H1 (cell line): Measurements from ENCODE around the gene ZNF786. TPM values are rescaled to one million over a fixed set of nuclear protein-coding genes. Genes with fewer than 3 reads are reported as not detected.

Source experiments
- CTCF ChIA-PET: fragments of 300-600 bp; sonication (Branson Sonifier 250); formaldehyde crosslinking; loops from one replicate; lab custom pipeline; 2021; ENCODE audit not compliant: partially characterized antibody; lab: Charles Lee
- POLR2A ChIA-PET: fragments of 300-600 bp; sonication (Branson Sonifier 250); formaldehyde crosslinking; loops from one replicate; lab custom pipeline; 2021; ENCODE audit warnings: inconsistent platforms; ENCODE audit not compliant: partially characterized antibody; lab: Charles Lee
- DNase-seq, 2 experiments: peaks; one replicate each; pipeline versions ENCODE4 v3.0.0 to v3.0.0-alpha.2; 2010 to 2022; ENCODE audit warnings: low spot score in 2 of 2, low read depth in 1 of 2, mixed read lengths in 1 of 2
- FAIRE-seq: peaks from 2 replicates; lab custom pipeline; 2011; peaks lifted over from hg19 to GRCh38; lab: Jason Lieb, UNC
- H2AFZ ChIP-seq: 2 replicates; pipeline ENCODE4 v1.8.1; 2012; ENCODE audit warnings: low read length, inconsistent platforms
- H2AK5ac ChIP-seq: 2 replicates; pipeline ENCODE4 v1.6.1; 2013; ENCODE audit warnings: low read depth, low read length
- H2BK120ac ChIP-seq: replicated peaks from 2 replicates; pipeline ENCODE3; 2013; ENCODE audit warnings: low read depth, low read length, inconsistent platforms
- H2BK12ac ChIP-seq: 2 replicates; pipeline ENCODE4 v1.6.1; 2013; ENCODE audit warnings: low read depth, low read length
- H2BK15ac ChIP-seq: 2 replicates; pipeline ENCODE4 v1.6.1; 2013; ENCODE audit warnings: low read length
- H2BK20ac ChIP-seq: 2 replicates; pipeline ENCODE4 v1.6.1; 2013; ENCODE audit warnings: low read length
- H2BK5ac ChIP-seq: 2 replicates; pipeline ENCODE4 v1.6.1; 2013; ENCODE audit warnings: low read depth, low read length
- H3K14ac ChIP-seq: 2 replicates; pipeline ENCODE4 v1.6.1; 2013; ENCODE audit warnings: inconsistent platforms; ENCODE audit not compliant: insufficient read length
- H3K18ac ChIP-seq: 2 replicates; pipeline ENCODE4 v1.6.1; 2013; ENCODE audit warnings: low read length; ENCODE audit errors: extremely low read depth
- H3K23ac ChIP-seq: 2 replicates; pipeline ENCODE4 v1.6.1; 2013; ENCODE audit warnings: inconsistent platforms; ENCODE audit not compliant: insufficient read length
- H3K23me2 ChIP-seq: 2 replicates; pipeline ENCODE4 v1.6.1; 2013; ENCODE audit warnings: low read depth, low read length
- H3K27ac ChIP-seq: 2 replicates; pipeline ENCODE4 v1.6.1; 2011; ENCODE audit warnings: low read depth, low read length, inconsistent platforms
- H3K27me3 ChIP-seq, 4 experiments: replicated peaks in 1 of 4; 1 replicate in 1 of 4; 2 replicates in 3 of 4; pipeline versions ENCODE4 v1.6.1 to v1.8.1; 2011 to 2013; ENCODE audit warnings: low read length in 3 of 4, mild to moderate bottlenecking in 3 of 4, inconsistent platforms in 2 of 4, mixed read lengths in 2 of 4, moderate library complexity in 1 of 4; ENCODE audit not compliant: control insufficient read depth in 3 of 4, insufficient read depth in 3 of 4; ENCODE audit errors: extremely low read depth in 1 of 4
- H3K36me3 ChIP-seq, 4 experiments: 2 replicates each; pipeline versions ENCODE4 v1.6.1 to v1.8.1; 2011 to 2013; ENCODE audit warnings: mild to moderate bottlenecking in 4 of 4, low read length in 3 of 4, moderate library complexity in 2 of 4, control low read depth in 1 of 4, inconsistent platforms in 1 of 4; ENCODE audit not compliant: insufficient read depth in 4 of 4, control insufficient read depth in 2 of 4
- H3K4ac ChIP-seq: replicated peaks from 2 replicates; pipeline ENCODE3; 2013; ENCODE audit warnings: low read length, low read depth, mixed read lengths, inconsistent platforms; ENCODE audit not compliant: insufficient read length
- H3K4me1 ChIP-seq, 4 experiments: replicated peaks in 1 of 4; 1 replicate in 1 of 4; 2 replicates in 3 of 4; pipeline versions ENCODE4 v1.6.1 to v1.8.1; 2011 to 2013; ENCODE audit warnings: low read length in 3 of 4, inconsistent platforms in 2 of 4, mixed read lengths in 1 of 4; ENCODE audit not compliant: insufficient read depth in 4 of 4, control insufficient read depth in 3 of 4
- H3K4me2 ChIP-seq, 2 experiments: 2 replicates each; pipeline versions ENCODE4 v1.6.1 to v1.8.1; 2011 to 2013; ENCODE audit warnings: low read depth in 2 of 2, low read length in 2 of 2, control low read depth in 1 of 2, inconsistent platforms in 1 of 2, mild to moderate bottlenecking in 1 of 2; ENCODE audit not compliant: insufficient read depth in 1 of 2
- H3K4me3 ChIP-seq, 4 experiments: fragments of 200-600, 300-600 bp in 1 of 4; sonication (generic), shearing (Covaris generic), sonication (Bioruptor Twin) in 1 of 4; 2 replicates each; pipeline versions ENCODE4 v1.5.1 to v1.8.1; 2011 to 2016; ENCODE audit warnings: low read length in 4 of 4, low read depth in 3 of 4, control low read depth in 2 of 4, inconsistent platforms in 2 of 4, mild to moderate bottlenecking in 2 of 4, mixed read lengths in 1 of 4, moderate library complexity in 1 of 4; ENCODE audit not compliant: insufficient read depth in 2 of 4; ENCODE audit errors: extremely low read depth in 1 of 4
- H3K56ac ChIP-seq: replicated peaks from 2 replicates; pipeline ENCODE3; 2013; ENCODE audit warnings: low read depth, mild to moderate bottlenecking, mixed read lengths, low read length, inconsistent platforms; ENCODE audit not compliant: insufficient read length
- H3K79me1 ChIP-seq: 2 replicates; pipeline ENCODE4 v1.6.1; 2013; ENCODE audit warnings: low read depth, low read length, control low read depth
- H3K79me2 ChIP-seq, 2 experiments: 2 replicates each; pipeline versions ENCODE4 v1.6.1 to v1.8.1; 2012 to 2013; ENCODE audit warnings: low read length in 2 of 2, mild to moderate bottlenecking in 2 of 2, inconsistent platforms in 1 of 2; ENCODE audit not compliant: insufficient read depth in 2 of 2, control insufficient read depth in 1 of 2
- H3K9ac ChIP-seq, 4 experiments: replicated peaks in 1 of 4; 1 replicate in 1 of 4; 2 replicates in 3 of 4; pipeline versions ENCODE4 v1.6.1 to v1.8.1; 2011 to 2013; ENCODE audit warnings: low read depth in 3 of 4, low read length in 3 of 4, control low read depth in 2 of 4, mild to moderate bottlenecking in 2 of 4, moderate library complexity in 2 of 4, inconsistent platforms in 1 of 4; ENCODE audit errors: extremely low read depth in 1 of 4
- H3K9me3 ChIP-seq, 2 experiments: 2 replicates each; pipeline versions ENCODE4 v1.6.1 to v1.8.1; 2012 to 2013; ENCODE audit warnings: mild to moderate bottlenecking in 2 of 2, moderate library complexity in 2 of 2, control low read depth in 1 of 2, inconsistent platforms in 1 of 2, low read depth in 1 of 2, low read length in 1 of 2, mixed read lengths in 1 of 2; ENCODE audit not compliant: insufficient read depth in 2 of 2
- H4K20me1 ChIP-seq, 2 experiments: replicated peaks in 1 of 2; 2 replicates each; pipeline versions ENCODE3 to v1.8.1; 2011 to 2013; ENCODE audit warnings: inconsistent platforms in 2 of 2, low read length in 2 of 2, mild to moderate bottlenecking in 1 of 2; ENCODE audit not compliant: insufficient read depth in 2 of 2, control insufficient read depth in 1 of 2
- H4K5ac ChIP-seq: 2 replicates; pipeline ENCODE4 v1.6.1; 2013; ENCODE audit warnings: low read length, low read depth, mixed read lengths, inconsistent platforms; ENCODE audit not compliant: insufficient read length
- H4K8ac ChIP-seq: 2 replicates; pipeline ENCODE4 v1.8.0; 2013; ENCODE audit warnings: mild to moderate bottlenecking, moderate library complexity, low read length, inconsistent platforms; ENCODE audit not compliant: insufficient read depth; ENCODE audit errors: extremely low read depth
- H4K91ac ChIP-seq: replicated peaks from 2 replicates; pipeline ENCODE3; 2013; ENCODE audit warnings: low read length, mixed read lengths, inconsistent platforms; ENCODE audit not compliant: insufficient read length
- ASH2L ChIP-seq: fragments of 200-600, 300-600 bp; sonication (generic); IDR thresholded peaks from one replicate; pipeline ENCODE4 v1.7.1; 2017; ENCODE audit warnings: low read length
- BCL11A ChIP-seq, 2 experiments: IDR thresholded peaks; one replicate each; pipeline ENCODE4 v1.6.1; 2011; ENCODE audit warnings: low read depth in 2 of 2, low read length in 2 of 2, mild to moderate bottlenecking in 2 of 2
- JUN ChIP-seq: IDR thresholded peaks from 2 replicates; pipeline ENCODE4 v1.6.1; 2011; ENCODE audit warnings: low read depth, mild to moderate bottlenecking, improper control_type of control experiment, low read length
- KDM5A ChIP-seq: fragments of 200-600 bp; IDR thresholded peaks from 2 replicates; pipeline ENCODE4 v1.7.1; 2012; ENCODE audit warnings: mild to moderate bottlenecking, low read length, inconsistent platforms, mixed read lengths
- NANOG ChIP-seq: IDR thresholded peaks from 2 replicates; pipeline ENCODE4 v1.6.1; 2011; ENCODE audit warnings: low read length, low read depth, mild to moderate bottlenecking, inconsistent platforms; ENCODE audit not compliant: insufficient read depth, poor library complexity, severe bottlenecking
- SAP30 ChIP-seq: fragments of 300-600 bp; sonication (generic); IDR thresholded peaks from 2 replicates; pipeline ENCODE4 v1.7.1; 2012; ENCODE audit warnings: low read length, moderate library complexity, mild to moderate bottlenecking, inconsistent platforms; ENCODE audit not compliant: insufficient read depth, insufficient replicate concordance
- SP2 ChIP-seq: IDR thresholded peaks from 2 replicates; pipeline ENCODE4 v1.6.1; 2012; ENCODE audit warnings: mild to moderate bottlenecking, low read length, inconsistent platforms
- SUZ12 ChIP-seq: fragments of 200-600 bp; sonication (generic); IDR thresholded peaks from 2 replicates; pipeline ENCODE4 v1.6.1; 2012; ENCODE audit warnings: mild to moderate bottlenecking, inconsistent platforms, low read length, moderate library complexity, mixed read lengths
- TBP ChIP-seq: IDR thresholded peaks from 2 replicates; pipeline ENCODE4 v1.6.1; 2011; ENCODE audit warnings: low read depth, low read length, improper control_type of control experiment
- WGBS, 2 experiments: shearing (Covaris generic) in 1 of 2; methylation state at CpG; one replicate each; pipeline versions ENCODE4 v1.1.6 to v1.1.7; 2013 to 2015; ENCODE audit warnings: low lambda C conversion rate in 2 of 2, mixed read lengths in 2 of 2, inconsistent platforms in 1 of 2, low coverage in 1 of 2, missing lambda C conversion rate in 1 of 2; ENCODE audit not compliant: insufficient replicate concordance in 2 of 2, insufficient coverage in 1 of 2, insufficient read length in 1 of 2; ENCODE audit errors: extremely low coverage in 1 of 2, missing lambda C conversion rate in 1 of 2; 5-methylcytosine and 5-hydroxymethylcytosine counted together
- polyA plus RNA-seq, 7 experiments: library from polyadenylated mRNA; depleted of rRNA in 3 of 7; stranded (reverse) in 5 of 7; unstranded in 2 of 7; fragments of >200 nt in 5 of 7; fragments of 200-250 nt in 2 of 7; gene quantifications; 1 replicate in 5 of 7; 2 replicates in 1 of 7; 4 replicates in 1 of 7; pipeline versions ENCODE4 v1.2.1 to v1.2.3, GENCODE V29; 2011 to 2013; ENCODE audit warnings: missing spikeins in 2 of 7, mixed read lengths in 2 of 7
- total RNA-seq: library from RNA; stranded (reverse); fragmentation: NEBNext Ultra II Directional; extraction: Animal tissue kit (Norgen Biotek cat#: 25700); gene quantifications from 2 replicates; pipeline ENCODE4 v1.2.1, GENCODE V29; 2021
- TF ChIP-seq, protein P1 (sequence below): IDR thresholded peaks from 2 replicates; pipeline ENCODE4 v1.6.1; 2012; ENCODE audit warnings: inconsistent platforms
- TF ChIP-seq, protein P2 (sequence below): IDR thresholded peaks from 2 replicates; pipeline ENCODE4 v1.6.1; 2012; ENCODE audit warnings: low read length, inconsistent platforms

The ZNF786 gene
- total and polyA plus RNA-seq, 2 of the 8 experiments (the other 6 are each of a cell fraction or from before 2014, with no cell fraction given) = 7.7 to 16.3 TPM

DNA sequence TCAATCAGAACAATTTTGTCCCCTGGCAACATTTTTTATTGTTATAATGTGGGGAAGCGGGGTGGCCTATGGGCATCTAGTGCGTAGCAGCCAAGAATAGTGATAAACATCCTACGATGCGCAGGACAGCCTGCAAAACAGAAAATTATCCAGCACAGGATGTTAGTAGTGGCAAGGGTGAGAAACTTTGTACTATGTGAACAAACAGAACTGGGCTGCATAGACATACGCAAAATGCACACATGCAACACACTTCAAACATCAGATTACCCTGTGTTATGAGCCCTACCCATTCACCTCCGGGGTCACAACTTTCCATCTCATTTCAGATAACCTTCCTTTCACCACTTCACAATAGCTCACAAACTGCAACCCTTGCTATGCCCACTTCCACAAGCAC is 3.1 kb downstream of the ZNF786 start:
- POLR2A ChIA-PET = interaction anchor here (1.3 to 2.2 kb wide), 3 partner anchors 14 to 49 kb away, joined by 4 to 9 read pairs (median 6); no protein-coding TSS in a partner anchor
- TF ChIP-seq SP2 = no peak
- TF ChIP-seq JUN = no peak
- no peak for TF ChIP-seq SAP30
- TF ChIP-seq KDM5A = no peak
- TF ChIP-seq TBP = no peak
- TF ChIP-seq NANOG = no peak
- TF ChIP-seq, protein P1, sequence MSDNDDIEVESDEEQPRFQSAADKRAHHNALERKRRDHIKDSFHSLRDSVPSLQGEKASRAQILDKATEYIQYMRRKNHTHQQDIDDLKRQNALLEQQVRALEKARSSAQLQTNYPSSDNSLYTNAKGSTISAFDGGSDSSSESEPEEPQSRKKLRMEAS = no peak
- TF ChIP-seq, protein P2, sequence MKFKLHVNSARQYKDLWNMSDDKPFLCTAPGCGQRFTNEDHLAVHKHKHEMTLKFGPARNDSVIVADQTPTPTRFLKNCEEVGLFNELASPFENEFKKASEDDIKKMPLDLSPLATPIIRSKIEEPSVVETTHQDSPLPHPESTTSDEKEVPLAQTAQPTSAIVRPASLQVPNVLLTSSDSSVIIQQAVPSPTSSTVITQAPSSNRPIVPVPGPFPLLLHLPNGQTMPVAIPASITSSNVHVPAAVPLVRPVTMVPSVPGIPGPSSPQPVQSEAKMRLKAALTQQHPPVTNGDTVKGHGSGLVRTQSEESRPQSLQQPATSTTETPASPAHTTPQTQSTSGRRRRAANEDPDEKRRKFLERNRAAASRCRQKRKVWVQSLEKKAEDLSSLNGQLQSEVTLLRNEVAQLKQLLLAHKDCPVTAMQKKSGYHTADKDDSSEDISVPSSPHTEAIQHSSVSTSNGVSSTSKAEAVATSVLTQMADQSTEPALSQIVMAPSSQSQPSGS = no peak
- TF ChIP-seq ASH2L = no peak
- no peak for TF ChIP-seq BCL11A (IDR thresholded peaks at IDR 0.05; ENCODE audit: low read depth in 2 of 2, low read length in 2 of 2)
- no peak for TF ChIP-seq SUZ12

More for the DNA sequence above, 3.1 kb downstream of the ZNF786 start:
- Histone ChIP-seq H3K23me2 (peaks cover 3% of the 10 kb centered on the region; the same call in 1 of the 2 replicates), H3K9me3 (peaks cover 3 to 9% of the 10 kb centered on the region in 2 experiments; a peak in 3 of 4 replicates), H3K18ac (no peak overlapping the region), H3K23ac (no peak overlapping the region), H3K9ac (no peak overlapping the region), H4K8ac (no peak overlapping the region), H3K14ac (no peak overlapping the region), H2AK5ac (no peak overlapping the region), H3K27me3 (no peaks in the 10 kb centered on the region), H4K20me1 (no peaks in the 10 kb centered on the region), H3K27ac (no peak overlapping the region), H3K4me3 (no peak overlapping the region), H3K79me2 (peaks cover 0 to 32% of the 10 kb centered on the region in 2 experiments; a peak in 2 of 4 replicates), H4K91ac (no peak overlapping the region), H3K4ac (no peak overlapping the region), H2BK15ac (no peak overlapping the region), H2BK5ac (no peak overlapping the region), H3K4me1 (peaks cover 0 to 4% (median under 1%) of the 10 kb centered on the region in 4 experiments; a peak in 2 of 7 replicates), H3K36me3 (peaks cover 0 to 22% (median 7%) of the 10 kb centered on the region in 4 experiments; a peak in 4 of 8 replicates), H3K4me2 (no peak overlapping the region), H4K5ac (no peak overlapping the region), H2BK20ac (no peak overlapping the region), H2BK12ac (no peak overlapping the region), H3K79me1 (peaks cover 7% of the 10 kb centered on the region), H2BK120ac (no peak overlapping the region), H2AFZ (no peak overlapping the region), H3K56ac (no peak overlapping the region)
- FAIRE-seq = no peak
- DNase-seq = no peak
- CTCF ChIA-PET = interaction anchor here (0.6 to 2.4 kb wide), 5 partner anchors 16 to 895 kb away, joined by 3 to 8 read pairs (median 3); partner anchors contain the start of gene ZNF398
- 96% methylated on average over 6 of the region's 6 CpGs; no CpG with 5 or more reads in 1 of the 2 experiments for WGBS, 2 experiments
